Measurements from ENCODE around the gene ARMC6. TPM values are rescaled to one million over a fixed set of nuclear protein-coding genes. Genes with fewer than 3 reads are reported as not detected.
"Not testable (repeated sequence)": the region's sequence is repeated elsewhere in the genome, so short reads cannot be mapped to it uniquely, and the experiment has no call there.

ARMC6 gene
- total and polyA plus RNA-seq, 2 donors (not counting 3 experiments of a cell fraction or from before 2014, with no cell fraction given) = 33.9 to 44.7 TPM

GRCh38 chr19:19101540-19101939 lies 68.1 kb downstream of the ARMC6 start:
- no TSS peak for BruUV-seq (replicated peaks)
- Histone ChIP-seq H4K20me1 (replicated peaks; ENCODE audit: control insufficient read depth, extremely low read depth, insufficient read depth, low read length) (no peaks in the 10 kb centered on the region), H3K27me3 (ENCODE audit: control insufficient read depth in 2 of 2, insufficient read depth in 2 of 2, low read length in 2 of 2) (no peaks in the 10 kb centered on the region), H3K4me1 (ENCODE audit: control insufficient read depth, extremely low read depth, insufficient read depth, low read length) (no peaks in the 10 kb centered on the region), H3K27ac (ENCODE audit: insufficient read depth, low read depth, low read length) (no peak overlapping the region), H3K9ac (replicated peaks; ENCODE audit: extremely low read depth, insufficient read depth, low read length) (no peak overlapping the region), H3K36me3 (ENCODE audit: control insufficient read depth in 2 of 2, extremely low read depth in 1 of 2, insufficient read depth in 2 of 2, low read length in 2 of 2) (no peaks in the 10 kb centered on the region), H3K9me3 (replicated peaks; ENCODE audit: control insufficient read depth, insufficient read depth, low read length) (no peaks in the 10 kb centered on the region), H3K79me2 (ENCODE audit: control insufficient read depth, insufficient read depth, low read length) (no peaks in the 10 kb centered on the region), H3K4me2 (ENCODE audit: insufficient read depth, low read length) (no peak overlapping the region), H3K9me1 (replicated peaks; ENCODE audit: control insufficient read depth, extremely low read depth, insufficient read depth, low read length) (no peaks in the 10 kb centered on the region), H2AFZ (ENCODE audit: low read depth, low read length) (no peak overlapping the region), H3K4me3 (replicated peaks in 1 of 3; ENCODE audit: insufficient read depth in 1 of 3, low read depth in 1 of 3, low read length in 3 of 3) (no peak overlapping the region)
- intact Hi-C loops (cut with micrococcal nuclease) = no loop called here
- TF ChIP-seq POLR2A (IDR thresholded peaks at IDR 0.05; ENCODE audit: low read depth, low read length) = no peak
- no peak for TF ChIP-seq MYC (IDR thresholded peaks at IDR 0.05; ENCODE audit: low read depth, low read length)
- no peak for TF ChIP-seq POLR2AphosphoS5 (IDR thresholded peaks at IDR 0.05; ENCODE audit: insufficient read depth, low read depth, low read length)
- no peak for TF ChIP-seq FOS (IDR thresholded peaks at IDR 0.05; ENCODE audit: borderline replicate concordance, insufficient read depth, low read length)
- no peak for TF ChIP-seq JUN (IDR thresholded peaks at IDR 0.05; ENCODE audit: borderline replicate concordance, insufficient read depth, insufficient read length, low read depth)
- TF ChIP-seq, protein P1, sequence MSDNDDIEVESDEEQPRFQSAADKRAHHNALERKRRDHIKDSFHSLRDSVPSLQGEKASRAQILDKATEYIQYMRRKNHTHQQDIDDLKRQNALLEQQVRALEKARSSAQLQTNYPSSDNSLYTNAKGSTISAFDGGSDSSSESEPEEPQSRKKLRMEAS (IDR thresholded peaks at IDR 0.05; ENCODE audit: insufficient read depth, insufficient read length) = no peak
- TF ChIP-seq EZH2 (IDR thresholded peaks at IDR 0.05; ENCODE audit: borderline replicate concordance, low read depth, low read length, severe bottlenecking) = no peak
- TF ChIP-seq, protein P2, sequence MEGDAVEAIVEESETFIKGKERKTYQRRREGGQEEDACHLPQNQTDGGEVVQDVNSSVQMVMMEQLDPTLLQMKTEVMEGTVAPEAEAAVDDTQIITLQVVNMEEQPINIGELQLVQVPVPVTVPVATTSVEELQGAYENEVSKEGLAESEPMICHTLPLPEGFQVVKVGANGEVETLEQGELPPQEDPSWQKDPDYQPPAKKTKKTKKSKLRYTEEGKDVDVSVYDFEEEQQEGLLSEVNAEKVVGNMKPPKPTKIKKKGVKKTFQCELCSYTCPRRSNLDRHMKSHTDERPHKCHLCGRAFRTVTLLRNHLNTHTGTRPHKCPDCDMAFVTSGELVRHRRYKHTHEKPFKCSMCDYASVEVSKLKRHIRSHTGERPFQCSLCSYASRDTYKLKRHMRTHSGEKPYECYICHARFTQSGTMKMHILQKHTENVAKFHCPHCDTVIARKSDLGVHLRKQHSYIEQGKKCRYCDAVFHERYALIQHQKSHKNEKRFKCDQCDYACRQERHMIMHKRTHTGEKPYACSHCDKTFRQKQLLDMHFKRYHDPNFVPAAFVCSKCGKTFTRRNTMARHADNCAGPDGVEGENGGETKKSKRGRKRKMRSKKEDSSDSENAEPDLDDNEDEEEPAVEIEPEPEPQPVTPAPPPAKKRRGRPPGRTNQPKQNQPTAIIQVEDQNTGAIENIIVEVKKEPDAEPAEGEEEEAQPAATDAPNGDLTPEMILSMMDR (IDR thresholded peaks at IDR 0.05; ENCODE audit: extremely low read depth in 1 of 2, insufficient read depth in 1 of 2, low read depth in 1 of 2, low read length in 2 of 2) = no peak
- no peak for TF ChIP-seq GATA2 (IDR thresholded peaks at IDR 0.05; ENCODE audit: insufficient read depth, insufficient read length, low read depth, low read length)
- no peak for DNase-seq (ENCODE audit: low read depth, low spot score)
- ChIA-PET POLR2A (no interaction called here), CTCF (no interaction called here)
- dilution Hi-C loops (cut with MboI; ENCODE audit: extremely low pct_ligation_motif_present, low sequenced_read_pairs) = no loop called here
- FAIRE-seq = no peak

- H3K4me2 ChIP-seq (ENCODE audit: insufficient read depth, low read length); H3K27me3 ChIP-seq (ENCODE audit: control insufficient read depth in 2 of 2, insufficient read depth in 2 of 2, low read length in 2 of 2); intact Hi-C loops (cut with micrococcal nuclease); H4K20me1 ChIP-seq (replicated peaks; ENCODE audit: control insufficient read depth, extremely low read depth, insufficient read depth, low read length); H3K9me1 ChIP-seq (replicated peaks; ENCODE audit: control insufficient read depth, extremely low read depth, insufficient read depth, low read length); POLR2A ChIA-PET; H3K36me3 ChIP-seq (ENCODE audit: control insufficient read depth in 2 of 2, extremely low read depth in 1 of 2, insufficient read depth in 2 of 2, low read length in 2 of 2); H3K4me1 ChIP-seq (ENCODE audit: control insufficient read depth, extremely low read depth, insufficient read depth, low read length); H3K27ac ChIP-seq (ENCODE audit: insufficient read depth, low read depth, low read length); DNase-seq (ENCODE audit: low read depth, low spot score); dilution Hi-C loops (cut with MboI; ENCODE audit: extremely low pct_ligation_motif_present, low sequenced_read_pairs); FAIRE-seq; CTCF ChIA-PET; H3K9me3 ChIP-seq (replicated peaks; ENCODE audit: control insufficient read depth, insufficient read depth, low read length); H2AFZ ChIP-seq (ENCODE audit: low read depth, low read length); H3K79me2 ChIP-seq (ENCODE audit: control insufficient read depth, insufficient read depth, low read length); BruUV-seq (replicated peaks); H3K4me3 ChIP-seq (replicated peaks in 1 of 3; ENCODE audit: insufficient read depth in 1 of 3, low read depth in 1 of 3, low read length in 3 of 3); H3K9ac ChIP-seq (replicated peaks; ENCODE audit: extremely low read depth, insufficient read depth, low read length): not testable (repeated sequence)
Observed at GRCh38 chr19:19102566-19102965, 69.2 kb downstream of the ARMC6 start.

Measured in endothelial cell of umbilical vein (primary cell).